HepG2 (cell line): ENCODE results near the gene HEATR1. TPM values are rescaled to one million over a fixed set of nuclear protein-coding genes. Genes with fewer than 3 reads are reported as not detected.

Experiments
- BHLHE40 ChIP-seq: IDR thresholded peaks from 2 replicates; pipeline ENCODE4 v1.6.1; 2011; ENCODE audit warnings: low read length, improper control_type of control experiment
- DRAP1 ChIP-seq: IDR thresholded peaks from 2 replicates; pipeline ENCODE4 v1.6.1; 2016; ENCODE audit warnings: missing genetic modification reagents, missing compliant biosample characterization
- EP300 ChIP-seq, 3 experiments: sonication (generic) in 1 of 3; formaldehyde crosslinking in 1 of 3; IDR thresholded peaks; 2 replicates each; pipeline versions ENCODE4 v1.5.1 to v1.6.1; 2011 to 2020; ENCODE audit warnings: low read depth in 2 of 3, low read length in 2 of 3, borderline replicate concordance in 1 of 3, improper control_type of control experiment in 1 of 3, mild to moderate bottlenecking in 1 of 3, missing genetic modification reagents in 1 of 3, moderate library complexity in 1 of 3
- GPN1 ChIP-seq: sonication (generic); formaldehyde crosslinking; IDR thresholded peaks from 2 replicates; pipeline ENCODE4 v1.5.1; 2020; ENCODE audit warnings: missing genetic modification reagents, borderline replicate concordance
- REST ChIP-seq, 2 experiments: IDR thresholded peaks; 2 replicates each; pipeline ENCODE4 v1.6.1; 2011 to 2012; ENCODE audit warnings: low read length in 2 of 2, borderline replicate concordance in 1 of 2, low read depth in 1 of 2, mild to moderate bottlenecking in 1 of 2, moderate library complexity in 1 of 2
- SOX6 ChIP-seq, 2 experiments: fragments of 450-650 bp in 1 of 2; sonication (generic) in 1 of 2; formaldehyde crosslinking in 1 of 2; IDR thresholded peaks; 2 replicates each; pipeline versions ENCODE4 v1.4.0 to v1.6.1; 2017 to 2020; ENCODE audit warnings: antibody characterized with exemption in 1 of 2, mild to moderate bottlenecking in 1 of 2, missing genetic modification reagents in 1 of 2
- THAP9 ChIP-seq: sonication (generic); formaldehyde crosslinking; IDR thresholded peaks from 2 replicates; pipeline ENCODE4; 2020; ENCODE audit warnings: missing genetic modification reagents, mild to moderate bottlenecking, borderline replicate concordance
- ZFX ChIP-seq: sonication (generic); formaldehyde crosslinking; IDR thresholded peaks from 2 replicates; pipeline ENCODE4 v1.4.0; 2020; ENCODE audit warnings: mild to moderate bottlenecking, low read depth, missing genetic modification reagents, moderate library complexity
- ZNF607 ChIP-seq: sonication (generic); formaldehyde crosslinking; IDR thresholded peaks from 2 replicates; pipeline ENCODE4 v1.5.1; 2020; ENCODE audit warnings: missing genetic modification reagents, mild to moderate bottlenecking, borderline replicate concordance
- ZSCAN31 ChIP-seq: sonication (generic); formaldehyde crosslinking; IDR thresholded peaks from 2 replicates; pipeline ENCODE4 v1.5.0; 2020; ENCODE audit warnings: low read depth, mild to moderate bottlenecking, missing genetic modification reagents
- polyA plus RNA-seq, 8 experiments: library from polyadenylated mRNA; depleted of rRNA in 3 of 8; stranded (reverse) in 7 of 8; unstranded in 1 of 8; fragments of >200 nt; fragmentation: Illumina TruSeq in 4 of 8; extraction: Trizol in 4 of 8; gene quantifications; 2 replicates each; pipeline versions ENCODE4 v1.2.1 to v1.2.3, GENCODE V29; 2011 to 2016; ENCODE audit warnings: low read depth in 4 of 8, missing spikeins in 1 of 8, mixed read lengths in 1 of 8; ENCODE audit not compliant: insufficient read depth in 1 of 8
- total RNA-seq, 5 experiments: library from RNA; depleted of rRNA; stranded (reverse); fragments of >200 nt; fragmentation: Illumina TruSeq; extraction: Trizol; gene quantifications; 2 replicates each; pipeline ENCODE4 v1.2.3, GENCODE V29; 2016; ENCODE audit warnings: low read depth in 1 of 5
- TF ChIP-seq, protein P1 (sequence below): sonication (generic); formaldehyde crosslinking; IDR thresholded peaks from 2 replicates; pipeline ENCODE4 v1.4.0; 2020; ENCODE audit warnings: mild to moderate bottlenecking, missing genetic modification reagents, borderline replicate concordance
- TF ChIP-seq, protein P2 (sequence below): sonication (generic); formaldehyde crosslinking; IDR thresholded peaks from 2 replicates; pipeline ENCODE4 v1.4.0; 2020; ENCODE audit warnings: missing genetic modification reagents

Gene HEATR1
- total and polyA plus RNA-seq, 2 of the 13 experiments (the other 11 are each of a cell fraction or from before 2014, with no cell fraction given) = 10.2 to 45.8 TPM

GRCh38 chr1:236502972-236503639, 101.2 kb downstream of the HEATR1 start (continued):
- TF ChIP-seq, protein P1, sequence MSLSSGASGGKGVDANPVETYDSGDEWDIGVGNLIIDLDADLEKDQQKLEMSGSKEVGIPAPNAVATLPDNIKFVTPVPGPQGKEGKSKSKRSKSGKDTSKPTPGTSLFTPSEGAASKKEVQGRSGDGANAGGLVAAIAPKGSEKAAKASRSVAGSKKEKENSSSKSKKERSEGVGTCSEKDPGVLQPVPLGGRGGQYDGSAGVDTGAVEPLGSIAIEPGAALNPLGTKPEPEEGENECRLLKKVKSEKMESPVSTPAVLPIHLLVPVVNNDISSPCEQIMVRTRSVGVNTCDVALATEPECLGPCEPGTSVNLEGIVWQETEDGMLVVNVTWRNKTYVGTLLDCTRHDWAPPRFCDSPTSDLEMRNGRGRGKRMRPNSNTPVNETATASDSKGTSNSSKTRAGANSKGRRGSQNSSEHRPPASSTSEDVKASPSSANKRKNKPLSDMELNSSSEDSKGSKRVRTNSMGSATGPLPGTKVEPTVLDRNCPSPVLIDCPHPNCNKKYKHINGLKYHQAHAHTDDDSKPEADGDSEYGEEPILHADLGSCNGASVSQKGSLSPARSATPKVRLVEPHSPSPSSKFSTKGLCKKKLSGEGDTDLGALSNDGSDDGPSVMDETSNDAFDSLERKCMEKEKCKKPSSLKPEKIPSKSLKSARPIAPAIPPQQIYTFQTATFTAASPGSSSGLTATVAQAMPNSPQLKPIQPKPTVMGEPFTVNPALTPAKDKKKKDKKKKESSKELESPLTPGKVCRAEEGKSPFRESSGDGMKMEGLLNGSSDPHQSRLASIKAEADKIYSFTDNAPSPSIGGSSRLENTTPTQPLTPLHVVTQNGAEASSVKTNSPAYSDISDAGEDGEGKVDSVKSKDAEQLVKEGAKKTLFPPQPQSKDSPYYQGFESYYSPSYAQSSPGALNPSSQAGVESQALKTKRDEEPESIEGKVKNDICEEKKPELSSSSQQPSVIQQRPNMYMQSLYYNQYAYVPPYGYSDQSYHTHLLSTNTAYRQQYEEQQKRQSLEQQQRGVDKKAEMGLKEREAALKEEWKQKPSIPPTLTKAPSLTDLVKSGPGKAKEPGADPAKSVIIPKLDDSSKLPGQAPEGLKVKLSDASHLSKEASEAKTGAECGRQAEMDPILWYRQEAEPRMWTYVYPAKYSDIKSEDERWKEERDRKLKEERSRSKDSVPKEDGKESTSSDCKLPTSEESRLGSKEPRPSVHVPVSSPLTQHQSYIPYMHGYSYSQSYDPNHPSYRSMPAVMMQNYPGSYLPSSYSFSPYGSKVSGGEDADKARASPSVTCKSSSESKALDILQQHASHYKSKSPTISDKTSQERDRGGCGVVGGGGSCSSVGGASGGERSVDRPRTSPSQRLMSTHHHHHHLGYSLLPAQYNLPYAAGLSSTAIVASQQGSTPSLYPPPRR = peak; percentile 74; the same call in 1 of the 2 replicates
- TF ChIP-seq REST (IDR thresholded peaks at IDR 0.05; ENCODE audit: borderline replicate concordance in 1 of 2, low read depth in 1 of 2, low read length in 2 of 2) (peak in 1 of 2 experiments; percentile 34; a peak in 1 of 4 replicates), DRAP1 (CRISPR knock-in tag) (peak; percentile 31; the same call in 1 of the 2 replicates), EP300 (IDR thresholded peaks at IDR 0.05; ENCODE audit: low read depth in 2 of 2, low read length in 2 of 2) (peak in 1 of 2 experiments; percentile 72; a peak in 1 of 4 replicates), EP300 (CRISPR knock-in tag; IDR thresholded peaks at IDR 0.05; ENCODE audit: borderline replicate concordance) (peak; percentile 79; the same call in 1 of the 2 replicates), GPN1 (CRISPR knock-in tag) (no peak), THAP9 (no peak), ZSCAN31 (peak; percentile 79), BHLHE40 (0 out of 2 replicates have a peak, but pooled peaks have one; percentile 6), ZFX (CRISPR knock-in tag) (no peak), ZNF607 (CRISPR knock-in tag) (0 out of 2 replicates have a peak, but pooled peaks have one; percentile 20), SOX6 (IDR thresholded peaks at IDR 0.05) (no peak), SOX6 (CRISPR knock-in tag; IDR thresholded peaks at IDR 0.05) (peak; percentile 74)
- TF ChIP-seq, protein P2, sequence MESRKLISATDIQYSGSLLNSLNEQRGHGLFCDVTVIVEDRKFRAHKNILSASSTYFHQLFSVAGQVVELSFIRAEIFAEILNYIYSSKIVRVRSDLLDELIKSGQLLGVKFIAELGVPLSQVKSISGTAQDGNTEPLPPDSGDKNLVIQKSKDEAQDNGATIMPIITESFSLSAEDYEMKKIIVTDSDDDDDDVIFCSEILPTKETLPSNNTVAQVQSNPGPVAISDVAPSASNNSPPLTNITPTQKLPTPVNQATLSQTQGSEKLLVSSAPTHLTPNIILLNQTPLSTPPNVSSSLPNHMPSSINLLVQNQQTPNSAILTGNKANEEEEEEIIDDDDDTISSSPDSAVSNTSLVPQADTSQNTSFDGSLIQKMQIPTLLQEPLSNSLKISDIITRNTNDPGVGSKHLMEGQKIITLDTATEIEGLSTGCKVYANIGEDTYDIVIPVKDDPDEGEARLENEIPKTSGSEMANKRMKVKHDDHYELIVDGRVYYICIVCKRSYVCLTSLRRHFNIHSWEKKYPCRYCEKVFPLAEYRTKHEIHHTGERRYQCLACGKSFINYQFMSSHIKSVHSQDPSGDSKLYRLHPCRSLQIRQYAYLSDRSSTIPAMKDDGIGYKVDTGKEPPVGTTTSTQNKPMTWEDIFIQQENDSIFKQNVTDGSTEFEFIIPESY (CRISPR knock-in tag) = peak; percentile 79
